Tibial artery (tissue), 4 donors: ENCODE measurements around the gene PON1.

Experiments
- DNase-seq, 2 donors: peaks; one replicate each; pipeline ENCODE4 v3.0.0-alpha.2; 2019
- H3K27ac ChIP-seq, 2 donors: fragments of 200-600 bp; sonication (generic) in 1 of 2; 1 replicate in 1 of 2; 2 replicates in 1 of 2; pipeline ENCODE4 v1.5.1; 2018 to 2019; ENCODE audit warnings: mild to moderate bottlenecking in 1 of 2
- H3K27me3 ChIP-seq, 2 donors: fragments of 200-600 bp; sonication (generic) in 1 of 2; one replicate each; pipeline versions ENCODE4 v1.5.1 to v1.6.0; 2016 to 2019
- H3K36me3 ChIP-seq, 3 donors: fragments of 200-600 bp; sonication (generic) in 2 of 3; one replicate each; pipeline ENCODE4 v1.5.1; 2016 to 2019; ENCODE audit warnings: mild to moderate bottlenecking in 2 of 3
- H3K4me1 ChIP-seq, 4 donors: fragments of 200-600 bp; sonication (generic) in 2 of 4; 1 replicate in 3 of 4; 2 replicates in 1 of 4; pipeline ENCODE4 v1.5.1; 2016 to 2019
- H3K4me3 ChIP-seq, 2 donors: fragments of 200-600 bp; sonication (generic) in 1 of 2; 1 replicate in 1 of 2; 2 replicates in 1 of 2; pipeline ENCODE4 v1.5.1; 2018 to 2019; ENCODE audit warnings: mild to moderate bottlenecking in 2 of 2
- H3K9me3 ChIP-seq, 3 donors: fragments of 200-600 bp; sonication (generic) in 1 of 3; one replicate each; pipeline ENCODE4 v1.5.1; 2016 to 2019
- intact Hi-C: fragments of 100-400 bp; cut with DNase I; formaldehyde crosslinking; loops from one replicate; pipeline ENCODE4 v1.15.0; 2023; ENCODE audit warnings: low total_unique reads
- TF ChIP-seq, protein P1 (sequence below), 2 experiments: fragments of 200-600 bp in 1 of 2; fragments of 450-650 bp in 1 of 2; IDR thresholded peaks; one replicate each; pipeline ENCODE4 v1.5.1; 2017 to 2019; ENCODE audit warnings: antibody characterized with exemption in 2 of 2, mild to moderate bottlenecking in 1 of 2, moderate library complexity in 1 of 2

PON1 gene

DNA sequence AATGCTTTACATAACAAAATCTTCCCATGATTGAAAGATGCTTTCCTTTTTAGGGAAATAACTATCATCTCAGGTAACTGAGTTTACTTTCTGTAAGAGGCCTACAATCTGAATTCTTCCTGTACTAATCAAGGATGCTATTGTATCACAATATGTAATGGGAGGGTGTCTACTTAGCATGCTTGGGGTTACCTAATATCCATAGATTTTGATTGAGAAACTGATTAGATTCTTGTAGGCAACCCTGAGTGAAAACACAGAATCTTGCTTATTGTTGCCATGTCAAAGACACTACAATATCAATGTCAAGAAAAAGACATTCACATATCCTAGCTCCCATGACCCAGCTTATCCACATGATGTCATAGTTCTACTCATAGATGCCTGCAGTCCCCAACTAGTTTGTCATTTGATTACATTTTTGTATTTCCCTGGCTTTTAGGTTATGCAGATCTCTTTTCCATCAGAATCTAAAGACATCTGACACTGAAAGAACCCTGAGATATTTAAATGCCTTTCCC is 62.4 kb downstream of the PON1 start:
- Histone ChIP-seq H3K27ac (no peak overlapping the region), H3K27me3 (no peaks in the 10 kb centered on the region), H3K36me3 (peaks cover 0 to 4% (median 0%) of the 10 kb centered on the region in 3 donors), H3K4me3 (no peak overlapping the region), H3K9me3 (no peaks in the 10 kb centered on the region), H3K4me1 (no peaks in the 10 kb centered on the region)
- TF ChIP-seq, protein P1, sequence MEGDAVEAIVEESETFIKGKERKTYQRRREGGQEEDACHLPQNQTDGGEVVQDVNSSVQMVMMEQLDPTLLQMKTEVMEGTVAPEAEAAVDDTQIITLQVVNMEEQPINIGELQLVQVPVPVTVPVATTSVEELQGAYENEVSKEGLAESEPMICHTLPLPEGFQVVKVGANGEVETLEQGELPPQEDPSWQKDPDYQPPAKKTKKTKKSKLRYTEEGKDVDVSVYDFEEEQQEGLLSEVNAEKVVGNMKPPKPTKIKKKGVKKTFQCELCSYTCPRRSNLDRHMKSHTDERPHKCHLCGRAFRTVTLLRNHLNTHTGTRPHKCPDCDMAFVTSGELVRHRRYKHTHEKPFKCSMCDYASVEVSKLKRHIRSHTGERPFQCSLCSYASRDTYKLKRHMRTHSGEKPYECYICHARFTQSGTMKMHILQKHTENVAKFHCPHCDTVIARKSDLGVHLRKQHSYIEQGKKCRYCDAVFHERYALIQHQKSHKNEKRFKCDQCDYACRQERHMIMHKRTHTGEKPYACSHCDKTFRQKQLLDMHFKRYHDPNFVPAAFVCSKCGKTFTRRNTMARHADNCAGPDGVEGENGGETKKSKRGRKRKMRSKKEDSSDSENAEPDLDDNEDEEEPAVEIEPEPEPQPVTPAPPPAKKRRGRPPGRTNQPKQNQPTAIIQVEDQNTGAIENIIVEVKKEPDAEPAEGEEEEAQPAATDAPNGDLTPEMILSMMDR (IDR thresholded peaks at IDR 0.05) = no peak
- intact Hi-C loops = no loop called here
- no peak for DNase-seq

DNA sequence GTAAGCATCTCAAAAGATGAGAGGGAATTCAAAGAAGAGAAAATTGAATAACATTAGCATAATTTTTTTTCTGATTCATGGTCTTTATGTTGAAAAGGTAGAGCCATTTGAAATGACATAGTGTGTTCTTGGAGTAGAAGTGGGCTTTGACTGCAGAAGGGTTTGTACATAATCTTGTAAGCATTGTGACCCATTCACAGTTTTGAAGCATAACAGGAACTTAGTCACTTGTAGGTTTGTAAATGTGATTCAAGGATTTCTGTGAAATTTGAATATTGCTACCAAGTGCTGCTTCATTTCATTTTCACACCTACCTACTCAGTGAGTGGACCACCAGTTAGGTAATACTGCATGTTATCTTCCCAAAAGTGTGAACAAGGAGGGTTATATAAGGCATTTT is 68.6 kb downstream of the PON1 start:
- Histone ChIP-seq H3K9me3 (no peaks in the 10 kb centered on the region), H3K27me3 (no peaks in the 10 kb centered on the region), H3K36me3 (no peaks in the 10 kb centered on the region), H3K4me3 (no peak overlapping the region), H3K27ac (no peak overlapping the region), H3K4me1 (no peaks in the 10 kb centered on the region)
- intact Hi-C loops = no loop called here
- TF ChIP-seq, protein P1 (IDR thresholded peaks at IDR 0.05) = no peak
- DNase-seq = no peak

DNA sequence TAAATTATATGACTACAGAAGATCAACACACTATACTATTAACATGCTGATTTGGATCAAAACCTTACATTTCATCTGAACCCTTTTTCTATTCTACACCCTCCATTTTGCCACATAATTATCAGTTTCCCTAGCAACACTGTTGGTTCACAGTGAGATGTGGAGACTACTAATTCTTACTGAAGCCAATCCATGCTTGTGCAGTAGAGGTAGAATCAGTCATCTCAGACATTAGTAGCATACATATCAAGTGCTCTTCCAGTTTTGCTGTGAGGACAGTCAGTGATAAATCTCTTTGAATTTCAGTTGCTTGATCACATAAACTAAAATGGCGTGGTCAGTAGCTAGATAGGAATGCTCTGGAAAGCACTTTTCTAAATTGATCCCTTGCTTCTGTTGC is 70.3 kb downstream of the PON1 start:
- H3K27me3 ChIP-seq = no peaks in the 10 kb centered on the region
- no peaks in the 10 kb centered on the region for H3K36me3 ChIP-seq
- DNase-seq = no peak
- H3K9me3 ChIP-seq = no peaks in the 10 kb centered on the region
- no peaks in the 10 kb centered on the region for H3K4me1 ChIP-seq
- no peak overlapping the region for H3K27ac ChIP-seq
- TF ChIP-seq, protein P1 (IDR thresholded peaks at IDR 0.05) = no peak
- H3K4me3 ChIP-seq = no peak overlapping the region
- intact Hi-C loops = no loop called here

DNA sequence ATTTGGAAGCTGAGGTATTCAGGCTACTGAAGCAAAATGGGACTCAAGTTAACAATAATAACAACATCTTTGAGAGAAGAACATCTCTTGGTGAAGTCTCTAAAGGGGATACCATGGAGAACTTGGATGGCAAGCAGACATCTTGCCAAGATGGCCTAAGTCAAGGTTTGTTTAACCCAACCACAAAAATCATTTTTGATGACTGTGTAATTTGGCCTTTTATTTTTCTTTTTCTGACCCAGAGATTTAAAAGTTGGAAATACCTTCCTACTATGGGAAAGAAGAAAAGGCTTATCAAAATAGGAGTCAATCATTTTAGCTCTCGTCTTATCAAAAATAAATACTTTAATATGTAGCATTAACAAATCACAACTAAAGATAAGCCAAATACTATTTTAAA is 72.4 kb downstream of the PON1 start:
- Histone ChIP-seq H3K9me3 (no peaks in the 10 kb centered on the region), H3K4me3 (no peak overlapping the region), H3K36me3 (no peaks in the 10 kb centered on the region), H3K27ac (no peak overlapping the region), H3K27me3 (no peaks in the 10 kb centered on the region), H3K4me1 (no peaks in the 10 kb centered on the region)
- TF ChIP-seq, protein P1 (IDR thresholded peaks at IDR 0.05) = no peak
- intact Hi-C loops = no loop called here
- no peak for DNase-seq

- H3K36me3 ChIP-seq = no peaks in the 10 kb centered on the region
- TF ChIP-seq, protein P1 (IDR thresholded peaks at IDR 0.05) = no peak
- H3K4me1 ChIP-seq = no peaks in the 10 kb centered on the region
- H3K4me3 ChIP-seq = no peak overlapping the region
- no peak overlapping the region for H3K27ac ChIP-seq
- no peaks in the 10 kb centered on the region for H3K27me3 ChIP-seq
- intact Hi-C loops = no loop called here
- H3K9me3 ChIP-seq = no peaks in the 10 kb centered on the region
- no peak for DNase-seq
These were observed 73.8 kb downstream of the PON1 start for GRCh38 chr7:95250571-95250970.
